IMR-90 (cell line): Measurements from ENCODE around the gene CFAP251. TPM values are rescaled to one million over a fixed set of nuclear protein-coding genes. Genes with fewer than 3 reads are reported as not detected.

Experiments
- ATAC-seq: fragments of 200-7000 bp; cut with Tn5 transposase; 2 replicates; pipeline ENCODE4 v1.9.1; 2020; ENCODE audit warnings: low read depth, mild to moderate bottlenecking, moderate library complexity
- BruUV-seq: library from RNA; stranded (reverse); fragments of 400-500 nt; replicated peaks from 2 replicates; lab custom pipeline; 2021; lab: Mats Ljungman, UMichigan
- CTCF ChIA-PET: fragments of 300-600 bp; formaldehyde crosslinking; extraction: SDS; loops from one replicate; lab custom pipeline; 2021; ENCODE audit warnings: antibody characterized with exemption; lab: Yijun Ruan, JAX
- POLR2A ChIA-PET: fragments of 300-600 bp; sonication (Branson Sonifier 250); formaldehyde crosslinking; loops from one replicate; lab custom pipeline; 2022; ENCODE audit warnings: antibody characterized with exemption; ENCODE audit not compliant: unreplicated experiment; lab: Charles Lee
- DNase-seq: peaks from one replicate; pipeline ENCODE4 v3.0.0; 2013
- H2AFZ ChIP-seq: replicated peaks from 2 replicates; pipeline ENCODE3; 2013; ENCODE audit warnings: low read length, mild to moderate bottlenecking; ENCODE audit not compliant: poor library complexity
- H2AK5ac ChIP-seq: 2 replicates; pipeline ENCODE4 v1.6.1; 2013; ENCODE audit warnings: low read depth, low read length, inconsistent platforms
- H2AK9ac ChIP-seq: replicated peaks from 2 replicates; pipeline ENCODE3; 2013; ENCODE audit warnings: mild to moderate bottlenecking, low read depth, low read length, moderate library complexity; ENCODE audit not compliant: poor library complexity
- H2BK120ac ChIP-seq: 2 replicates; pipeline ENCODE4 v1.6.1; 2013; ENCODE audit warnings: low read depth, low read length, inconsistent platforms
- H2BK15ac ChIP-seq: 3 replicates; pipeline ENCODE4 v1.6.1; 2013; ENCODE audit warnings: low read depth, low read length, inconsistent platforms
- H2BK20ac ChIP-seq: 2 replicates; pipeline ENCODE4 v1.6.1; 2013; ENCODE audit warnings: low read depth, mild to moderate bottlenecking, inconsistent platforms, low read length, moderate library complexity
- H2BK5ac ChIP-seq: 2 replicates; pipeline ENCODE4 v1.6.1; 2013; ENCODE audit warnings: mild to moderate bottlenecking, low read depth, low read length, inconsistent platforms; ENCODE audit not compliant: poor library complexity, severe bottlenecking
- H3K14ac ChIP-seq: replicated peaks from 2 replicates; pipeline ENCODE4 v1.6.1; 2013; ENCODE audit warnings: low read depth, low read length, inconsistent platforms
- H3K18ac ChIP-seq: 2 replicates; pipeline ENCODE4 v1.6.1; 2013; ENCODE audit warnings: low read depth, low read length, control low read depth
- H3K23ac ChIP-seq: 2 replicates; pipeline ENCODE4 v1.6.1; 2013; ENCODE audit warnings: low read depth, low read length, inconsistent platforms
- H3K27ac ChIP-seq: 2 replicates; pipeline ENCODE4 v1.5.1; 2013; ENCODE audit warnings: mild to moderate bottlenecking, control low read depth, low read length; ENCODE audit not compliant: insufficient read depth
- H3K27me3 ChIP-seq: 2 replicates; pipeline ENCODE4 v1.6.1; 2013; ENCODE audit warnings: low read length; ENCODE audit not compliant: control insufficient read depth, insufficient read depth
- H3K36me3 ChIP-seq: 2 replicates; pipeline ENCODE4 v1.6.1; 2013; ENCODE audit warnings: low read length, mixed read lengths; ENCODE audit not compliant: control insufficient read depth, insufficient read depth
- H3K4ac ChIP-seq: 2 replicates; pipeline ENCODE4 v1.6.1; 2013; ENCODE audit warnings: low read depth, low read length, inconsistent platforms
- H3K4me1 ChIP-seq: 2 replicates; pipeline ENCODE4 v1.6.1; 2013; ENCODE audit warnings: low read length, mixed read lengths; ENCODE audit not compliant: control insufficient read depth, insufficient read depth
- H3K4me2 ChIP-seq: 2 replicates; pipeline ENCODE4 v1.6.1; 2013; ENCODE audit warnings: low read depth, mild to moderate bottlenecking, control low read depth, low read length, moderate library complexity
- H3K4me3 ChIP-seq: 2 replicates; pipeline ENCODE4 v1.5.1; 2013; ENCODE audit warnings: low read depth, mild to moderate bottlenecking, control low read depth, low read length, moderate library complexity; ENCODE audit not compliant: insufficient read depth
- H3K56ac ChIP-seq: 2 replicates; pipeline ENCODE4 v1.6.1; 2013; ENCODE audit warnings: low read length, inconsistent platforms; ENCODE audit not compliant: insufficient read depth; ENCODE audit errors: extremely low read depth
- H3K79me1 ChIP-seq, 2 experiments: 2 replicates each; pipeline ENCODE4 v1.6.1; 2013; ENCODE audit warnings: low read length in 2 of 2, inconsistent platforms in 1 of 2, low read depth in 1 of 2
- H3K9ac ChIP-seq: 2 replicates; pipeline ENCODE4 v1.6.1; 2013; ENCODE audit warnings: low read depth, low read length, control low read depth
- H3K9me1 ChIP-seq: 2 replicates; pipeline ENCODE4 v1.6.1; 2013; ENCODE audit warnings: low read length, inconsistent platforms; ENCODE audit not compliant: insufficient read depth
- H3K9me3 ChIP-seq: 2 replicates; pipeline ENCODE4 v1.6.1; 2013; ENCODE audit warnings: low read length; ENCODE audit not compliant: control insufficient read depth, insufficient read depth
- H4K20me1 ChIP-seq: 2 replicates; pipeline ENCODE4 v1.6.1; 2013; ENCODE audit warnings: low read length, inconsistent platforms; ENCODE audit not compliant: insufficient read depth
- H4K5ac ChIP-seq: 2 replicates; pipeline ENCODE4 v1.6.1; 2013; ENCODE audit warnings: mild to moderate bottlenecking, low read depth, low read length, control low read depth
- H4K8ac ChIP-seq, 2 experiments: 2 replicates each; pipeline ENCODE4 v1.6.1; 2013; ENCODE audit warnings: low read depth in 2 of 2, low read length in 2 of 2, control low read depth in 1 of 2, inconsistent platforms in 1 of 2
- H4K91ac ChIP-seq: 2 replicates; pipeline ENCODE4 v1.6.1; 2013; ENCODE audit warnings: low read depth, low read length, inconsistent platforms; ENCODE audit not compliant: insufficient read depth
- BHLHE40 ChIP-seq: fragments of 150-350 bp; IDR thresholded peaks from 2 replicates; pipeline ENCODE4 v1.6.1; 2016; ENCODE audit warnings: mild to moderate bottlenecking, low read depth, low read length
- CEBPB ChIP-seq: IDR thresholded peaks from 2 replicates; pipeline ENCODE4 v1.6.1; 2012; ENCODE audit warnings: low read depth, low read length, improper control_type of control experiment
- CTCF ChIP-seq: conservative IDR thresholded peaks from 2 replicates; pipeline ENCODE4 v1.5.1; 2012; ENCODE audit warnings: mild to moderate bottlenecking, low read depth, low read length, improper control_type of control experiment
- ELK1 ChIP-seq: fragments of 150-350 bp; IDR thresholded peaks from 2 replicates; pipeline ENCODE4 v1.6.1; 2016; ENCODE audit warnings: low read depth, mild to moderate bottlenecking, low read length, moderate library complexity, borderline replicate concordance
- MAZ ChIP-seq: IDR thresholded peaks from 2 replicates; pipeline ENCODE4 v1.6.1; 2012; ENCODE audit warnings: low read depth, mild to moderate bottlenecking, low read length, improper control_type of control experiment, moderate library complexity, borderline replicate concordance
- NFE2L2 ChIP-seq: fragments of 150-350 bp; IDR thresholded peaks from 2 replicates; pipeline ENCODE4 v1.6.1; 2016; ENCODE audit warnings: low read depth, mild to moderate bottlenecking, low read length
- POLR2A ChIP-seq: IDR thresholded peaks from 2 replicates; pipeline ENCODE4 v1.6.1; 2012; ENCODE audit warnings: mild to moderate bottlenecking, low read depth, low read length
- WGBS, 2 experiments: methylation state at CpG; one replicate each; pipeline versions ENCODE4 v1.1.5 to v1.1.7; 2013; ENCODE audit warnings: missing lambda C conversion rate in 2 of 2; ENCODE audit not compliant: insufficient read length in 1 of 2; ENCODE audit errors: extremely low coverage in 2 of 2; 5-methylcytosine and 5-hydroxymethylcytosine counted together
- dilution Hi-C: fragments of 300-500 bp; cut with HindIII; formaldehyde crosslinking; loops from one replicate; pipeline ENCODE4 v1.14.3; 2018; ENCODE audit warnings: low sequenced_read_pairs; ENCODE audit not compliant: unreplicated experiment
- in situ Hi-C: fragments of 300-500 bp; cut with MboI; formaldehyde crosslinking; loops from 3 replicates; pipeline ENCODE4 v1.14.3; 2019; ENCODE audit warnings: low sequenced_read_pairs, inconsistent platforms, mixed read lengths
- intact Hi-C: fragments of 100-400 bp; cut with micrococcal nuclease; formaldehyde crosslinking; loops from 2 replicates; pipeline ENCODE4 v1.10.0; 2022
- polyA plus RNA-seq, 3 experiments: library from polyadenylated mRNA; depleted of rRNA; stranded (reverse); fragments of >200 nt; gene quantifications; 2 replicates each; pipeline ENCODE4 v1.2.3, GENCODE V29; 2012; ENCODE audit warnings: low replicate concordance in 1 of 3
- total RNA-seq: library from RNA; depleted of rRNA; stranded (reverse); fragments of >200 nt; gene quantifications from 2 replicates; pipeline ENCODE4 v1.2.3, GENCODE V29; 2012

The CFAP251 gene
- total and polyA plus RNA-seq, 2 of the 4 experiments (the other 2 are of a cell fraction) = 7.8 to 9.1 TPM

DNA sequence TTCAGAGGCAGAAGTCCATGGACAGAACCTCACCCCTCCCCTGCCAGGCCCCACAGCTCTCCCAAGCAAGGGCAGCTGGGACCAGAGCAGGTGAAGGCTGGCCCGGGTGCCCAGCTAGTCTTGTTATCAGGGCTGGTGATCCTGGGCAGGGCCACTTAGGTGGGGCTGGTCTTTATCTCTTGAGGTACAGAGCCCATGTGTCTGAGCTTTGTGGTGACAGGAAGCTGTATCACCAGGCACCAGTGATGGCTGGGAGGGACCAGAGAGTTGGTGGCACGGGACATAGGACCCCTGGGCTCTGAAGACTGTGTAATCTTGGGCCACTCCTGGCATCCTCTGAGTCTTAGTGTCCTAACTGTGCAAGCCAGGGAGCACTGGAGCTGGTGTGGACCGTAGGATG, 46.9 kb upstream of the CFAP251 start:
- Histone ChIP-seq H2BK20ac (no peak overlapping the region), H3K56ac (no peak overlapping the region), H4K5ac (no peak overlapping the region; the same call in 1 of the 2 replicates), H3K9me3 (no peaks in the 10 kb centered on the region), H3K27ac (no peak overlapping the region), H3K9me1 (peaks cover 11% of the 10 kb centered on the region; the same call in 1 of the 2 replicates), H4K20me1 (peaks cover 6% of the 10 kb centered on the region), H3K9ac (no peak overlapping the region), H3K36me3 (no peaks in the 10 kb centered on the region), H2AK9ac (peak overlapping the region; percentile 61), H3K18ac (no peak overlapping the region), H3K4me1 (peaks cover 7% of the 10 kb centered on the region), H2AFZ (peak overlapping the region; percentile 63), H2AK5ac (peak overlapping the region; percentile 85; the same call in 1 of the 2 replicates), H3K4me3 (no peak overlapping the region), H4K8ac (peak overlapping the region in 1 of 2 experiments; percentile 15; a peak in 1 of 4 replicates), H3K27me3 (no peaks in the 10 kb centered on the region), H4K91ac (peak overlapping the region; percentile 27; the same call in 1 of the 2 replicates), H3K23ac (no peak overlapping the region), H2BK5ac (peak overlapping the region; percentile 8), H3K4me2 (no peak overlapping the region), H2BK120ac (peak overlapping the region; percentile 13; the same call in 1 of the 2 replicates), H3K4ac (peak overlapping the region; percentile 20), H3K14ac (no peak overlapping the region), H2BK15ac (no peak overlapping the region), H3K79me1 (no peaks in the 10 kb centered on the region)
- no TSS peak for BruUV-seq
- ATAC-seq = no peak
- in situ Hi-C loops (no loop called here), intact Hi-C loops (loop anchor here (5.0 kb wide), 1 partner anchor 34 kb away; no protein-coding TSS in a partner anchor), dilution Hi-C loops (no loop called here)
- TF ChIP-seq POLR2A (no peak), ELK1 (no peak), NFE2L2 (no peak), CTCF (no peak), CEBPB (no peak), BHLHE40 (no peak), MAZ (no peak)
- DNase-seq = no peak
- CTCF ChIA-PET = interaction anchor here (0.6 to 1.5 kb wide), 2 partner anchors 77 to 480 kb away, joined by 5 read pairs; no protein-coding TSS in a partner anchor
- POLR2A ChIA-PET = no interaction called here
- WGBS, 2 experiments = 80% methylated on average over 1 of the region's 3 CpGs; no CpG with 5 or more reads in 1 of the 2 experiments
